GM12878 (cell line): ENCODE data around the gene SUFU. TPM values are rescaled to one million over a fixed set of nuclear protein-coding genes. Genes with fewer than 3 reads are reported as not detected.

Experiments
- BRCA1 ChIP-seq: IDR thresholded peaks from 2 replicates; pipeline ENCODE4 v1.6.1; 2011; ENCODE audit warnings: low read depth, low read length, improper control_type of control experiment
- CHD2 ChIP-seq: IDR thresholded peaks from 2 replicates; pipeline ENCODE4 v1.6.1; 2011; ENCODE audit warnings: low read depth, low read length, improper control_type of control experiment, borderline replicate concordance
- CHD4 ChIP-seq: fragments of 200-600 bp; sonication (generic); IDR thresholded peaks from 2 replicates; pipeline ENCODE4 v1.6.1; 2016; ENCODE audit warnings: mild to moderate bottlenecking
- IRF5 ChIP-seq: fragments of 450-650 bp; IDR thresholded peaks from 2 replicates; pipeline ENCODE4 v1.6.1; 2017; ENCODE audit warnings: borderline replicate concordance
- JUNB ChIP-seq: IDR thresholded peaks from 2 replicates; pipeline ENCODE4 v1.6.1; 2016; ENCODE audit warnings: antibody characterized with exemption, mild to moderate bottlenecking
- KAT2A ChIP-seq: conservative IDR thresholded peaks from 2 replicates; pipeline ENCODE4 v1.6.1; 2011; ENCODE audit warnings: low read depth, low read length; ENCODE audit not compliant: control insufficient read depth
- MTA2 ChIP-seq: fragments of 450-650 bp; IDR thresholded peaks from 2 replicates; pipeline ENCODE4 v1.6.1; 2016; ENCODE audit warnings: low read depth, mild to moderate bottlenecking, moderate library complexity
- MXI1 ChIP-seq: fragments of 150-350 bp; IDR thresholded peaks from 2 replicates; pipeline ENCODE4 v1.6.1; 2011; ENCODE audit warnings: low read depth, mild to moderate bottlenecking, inconsistent platforms, low read length, improper control_type of control experiment
- NFIC ChIP-seq: IDR thresholded peaks from 2 replicates; pipeline ENCODE4 v1.6.1; 2012; ENCODE audit warnings: low read depth, mild to moderate bottlenecking, inconsistent platforms, low read length, moderate library complexity
- SIN3A ChIP-seq: IDR thresholded peaks from 2 replicates; pipeline ENCODE4 v1.6.1; 2012; ENCODE audit warnings: low read depth, low read length, improper control_type of control experiment
- SMARCA5 ChIP-seq: fragments of 450-650 bp; IDR thresholded peaks from 2 replicates; pipeline ENCODE4 v1.6.1; 2017; ENCODE audit warnings: mild to moderate bottlenecking
- TBL1XR1 ChIP-seq: IDR thresholded peaks from 2 replicates; pipeline ENCODE4 v1.6.1; 2012; ENCODE audit warnings: low read depth, low read length, improper control_type of control experiment
- TCF3 ChIP-seq: IDR thresholded peaks from 2 replicates; pipeline ENCODE4 v1.6.1; 2012; ENCODE audit warnings: low read depth, mild to moderate bottlenecking, low read length, borderline replicate concordance; ENCODE audit not compliant: insufficient read depth
- polyA plus RNA-seq, 11 experiments: library from polyadenylated mRNA; depleted of rRNA in 4 of 11; unstranded in 6 of 11; stranded (reverse) in 5 of 11; fragments of >200 nt; fragmentation: Nextera tagmentation in 4 of 11; fragmentation: Illumina TruSeq in 1 of 11; extraction: Ambion mirVana in 4 of 11; extraction: Trizol in 1 of 11; gene quantifications; 1 replicate in 1 of 11; 2 replicates in 10 of 11; pipeline versions ENCODE4 v1.2.1 to v1.2.3, GENCODE V29; 2011 to 2016; ENCODE audit warnings: inconsistent platforms in 2 of 11, missing spikeins in 2 of 11, low read depth in 1 of 11
- total RNA-seq, 4 experiments: library from RNA; depleted of rRNA in 3 of 4; stranded (reverse); fragments of >200 nt in 3 of 4; fragmentation: Illumina TruSeq in 1 of 4; extraction: Trizol in 1 of 4; gene quantifications; 2 replicates each; pipeline versions ENCODE4 v1.2.1 to v1.2.3, GENCODE V29; 2013 to 2021
- TF ChIP-seq, protein P1 (sequence below): fragments of 450-650 bp; IDR thresholded peaks from 2 replicates; pipeline ENCODE4 v1.6.1; 2017; ENCODE audit warnings: mild to moderate bottlenecking
- TF ChIP-seq, protein P2 (sequence below): fragments of 450-650 bp; IDR thresholded peaks from 2 replicates; pipeline ENCODE4 v1.6.1; 2017; ENCODE audit warnings: low read depth, mild to moderate bottlenecking, moderate library complexity

SUFU gene
- total and polyA plus RNA-seq, 10 of the 15 experiments (the other 5 are each of a cell fraction or from before 2014, with no cell fraction given) = 0.68 to 7.7 (median 2.4) TPM

DNA sequence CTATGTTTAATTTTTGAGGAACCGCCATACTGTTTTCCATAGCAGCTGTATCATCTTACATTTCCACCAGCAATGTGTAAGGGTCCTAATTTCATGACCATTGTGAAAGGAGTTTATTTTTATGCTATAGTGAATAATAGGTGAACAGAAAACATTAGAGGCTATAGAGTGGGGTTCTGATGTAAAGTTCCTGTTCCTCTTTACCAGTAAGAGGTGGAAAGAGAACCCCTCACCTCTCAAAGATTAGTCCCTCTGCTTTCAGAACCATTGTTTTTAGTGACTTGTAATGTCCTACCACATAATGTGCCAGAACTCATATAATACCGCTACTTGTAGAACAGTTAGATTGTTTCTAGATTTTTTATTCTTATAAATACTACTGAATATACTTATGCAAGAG, 34.2 kb downstream of the SUFU start (continued):
- TF ChIP-seq CHD4 (no peak), MXI1 (no peak), NFIC (no peak; the same call in 1 of the 2 replicates), SMARCA5 (no peak), JUNB (no peak), SIN3A (no peak), MTA2 (no peak), TBL1XR1 (no peak), KAT2A (no peak), TCF3 (no peak), IRF5 (no peak), CHD2 (no peak), BRCA1 (no peak)
- TF ChIP-seq, protein P1, sequence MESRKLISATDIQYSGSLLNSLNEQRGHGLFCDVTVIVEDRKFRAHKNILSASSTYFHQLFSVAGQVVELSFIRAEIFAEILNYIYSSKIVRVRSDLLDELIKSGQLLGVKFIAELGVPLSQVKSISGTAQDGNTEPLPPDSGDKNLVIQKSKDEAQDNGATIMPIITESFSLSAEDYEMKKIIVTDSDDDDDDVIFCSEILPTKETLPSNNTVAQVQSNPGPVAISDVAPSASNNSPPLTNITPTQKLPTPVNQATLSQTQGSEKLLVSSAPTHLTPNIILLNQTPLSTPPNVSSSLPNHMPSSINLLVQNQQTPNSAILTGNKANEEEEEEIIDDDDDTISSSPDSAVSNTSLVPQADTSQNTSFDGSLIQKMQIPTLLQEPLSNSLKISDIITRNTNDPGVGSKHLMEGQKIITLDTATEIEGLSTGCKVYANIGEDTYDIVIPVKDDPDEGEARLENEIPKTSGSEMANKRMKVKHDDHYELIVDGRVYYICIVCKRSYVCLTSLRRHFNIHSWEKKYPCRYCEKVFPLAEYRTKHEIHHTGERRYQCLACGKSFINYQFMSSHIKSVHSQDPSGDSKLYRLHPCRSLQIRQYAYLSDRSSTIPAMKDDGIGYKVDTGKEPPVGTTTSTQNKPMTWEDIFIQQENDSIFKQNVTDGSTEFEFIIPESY = peak; percentile 66; the same call in 1 of the 2 replicates
- TF ChIP-seq, protein P2, sequence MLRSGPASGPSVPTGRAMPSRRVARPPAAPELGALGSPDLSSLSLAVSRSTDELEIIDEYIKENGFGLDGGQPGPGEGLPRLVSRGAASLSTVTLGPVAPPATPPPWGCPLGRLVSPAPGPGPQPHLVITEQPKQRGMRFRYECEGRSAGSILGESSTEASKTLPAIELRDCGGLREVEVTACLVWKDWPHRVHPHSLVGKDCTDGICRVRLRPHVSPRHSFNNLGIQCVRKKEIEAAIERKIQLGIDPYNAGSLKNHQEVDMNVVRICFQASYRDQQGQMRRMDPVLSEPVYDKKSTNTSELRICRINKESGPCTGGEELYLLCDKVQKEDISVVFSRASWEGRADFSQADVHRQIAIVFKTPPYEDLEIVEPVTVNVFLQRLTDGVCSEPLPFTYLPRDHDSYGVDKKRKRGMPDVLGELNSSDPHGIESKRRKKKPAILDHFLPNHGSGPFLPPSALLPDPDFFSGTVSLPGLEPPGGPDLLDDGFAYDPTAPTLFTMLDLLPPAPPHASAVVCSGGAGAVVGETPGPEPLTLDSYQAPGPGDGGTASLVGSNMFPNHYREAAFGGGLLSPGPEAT = no peak
